NT2/D1 (cell line): ENCODE results near the gene SKOR2.
"Not testable (repeated sequence)": the region's sequence is repeated elsewhere in the genome, so short reads cannot be mapped to it uniquely, and the experiment has no call there.

Experiments used
- DNase-seq: peaks from one replicate; pipeline ENCODE4 v3.0.0-alpha.2; 2011; ENCODE audit warnings: low read depth, low spot score
- H3K27me3 ChIP-seq: 2 replicates; pipeline ENCODE4 v1.6.0; 2011; ENCODE audit warnings: mild to moderate bottlenecking; ENCODE audit not compliant: insufficient read length, insufficient read depth
- H3K36me3 ChIP-seq: 2 replicates; pipeline ENCODE4 v1.6.1; 2011; ENCODE audit warnings: mild to moderate bottlenecking, low read length, mixed read lengths; ENCODE audit not compliant: insufficient read depth, insufficient read length
- H3K4me1 ChIP-seq: 2 replicates; pipeline ENCODE4 v1.5.1; 2011; ENCODE audit not compliant: insufficient read depth, insufficient read length
- H3K4me3 ChIP-seq: 2 replicates; pipeline ENCODE4 v1.5.1; 2011; ENCODE audit warnings: low read depth; ENCODE audit not compliant: insufficient read length
- H3K9ac ChIP-seq: 2 replicates; pipeline ENCODE4 v1.6.0; 2011; ENCODE audit warnings: low read depth; ENCODE audit not compliant: insufficient read length
- H3K9me3 ChIP-seq: 2 replicates; pipeline ENCODE4 v1.5.1; 2011; ENCODE audit warnings: mild to moderate bottlenecking, low read length; ENCODE audit not compliant: insufficient read depth
- SUZ12 ChIP-seq: IDR thresholded peaks from 2 replicates; pipeline ENCODE4 v1.6.1; 2011; ENCODE audit not compliant: insufficient read length, insufficient read depth; ENCODE audit errors: extremely low read depth
- YY1 ChIP-seq: IDR thresholded peaks from 2 replicates; pipeline ENCODE4 v1.6.1; 2011; ENCODE audit not compliant: insufficient read length, insufficient read depth
- ZNF274 ChIP-seq: IDR thresholded peaks from 2 replicates; pipeline ENCODE4 v1.6.1; 2011; ENCODE audit warnings: mild to moderate bottlenecking, low read depth, low read length

Gene SKOR2

DNA sequence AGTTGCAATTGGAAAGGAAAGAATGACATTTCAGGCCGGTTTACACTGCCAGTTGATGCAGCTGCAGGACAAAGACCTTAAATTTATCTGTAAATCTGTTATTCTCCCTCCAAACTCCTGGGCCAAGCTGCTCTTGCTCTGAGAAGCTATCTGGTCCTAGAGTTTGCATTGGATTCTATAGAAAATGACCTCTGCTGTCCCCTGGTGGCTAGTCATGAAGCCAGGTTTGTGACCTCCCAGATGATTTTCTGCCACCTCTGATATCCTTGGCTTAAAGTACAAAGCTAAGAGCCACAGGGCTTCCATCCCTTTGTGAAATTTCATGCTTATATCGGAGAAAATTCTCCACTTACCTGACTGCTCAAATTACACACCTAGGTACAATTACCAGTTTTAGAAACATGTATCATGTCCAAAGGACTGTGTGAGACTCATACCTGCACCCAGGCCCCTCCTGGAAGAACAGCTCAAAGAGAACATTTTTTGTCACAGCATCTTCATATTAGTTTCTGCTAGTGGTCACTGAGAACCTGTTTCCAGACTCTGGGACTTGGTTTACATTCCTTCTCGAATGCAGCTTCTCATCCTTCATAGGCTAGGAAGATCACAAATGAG lies 46.4 kb downstream of the SKOR2 start:
- DNase-seq: peak; percentile 33
- Histone ChIP-seq H3K9me3 (no peaks in the 10 kb centered on the region), H3K4me1 (no peaks in the 10 kb centered on the region), H3K9ac (no peak overlapping the region), H3K4me3 (no peak overlapping the region), H3K27me3 (no peaks in the 10 kb centered on the region), H3K36me3 (no peaks in the 10 kb centered on the region)
- TF ChIP-seq SUZ12 (no peak), YY1 (no peak), ZNF274 (no peak)

DNA sequence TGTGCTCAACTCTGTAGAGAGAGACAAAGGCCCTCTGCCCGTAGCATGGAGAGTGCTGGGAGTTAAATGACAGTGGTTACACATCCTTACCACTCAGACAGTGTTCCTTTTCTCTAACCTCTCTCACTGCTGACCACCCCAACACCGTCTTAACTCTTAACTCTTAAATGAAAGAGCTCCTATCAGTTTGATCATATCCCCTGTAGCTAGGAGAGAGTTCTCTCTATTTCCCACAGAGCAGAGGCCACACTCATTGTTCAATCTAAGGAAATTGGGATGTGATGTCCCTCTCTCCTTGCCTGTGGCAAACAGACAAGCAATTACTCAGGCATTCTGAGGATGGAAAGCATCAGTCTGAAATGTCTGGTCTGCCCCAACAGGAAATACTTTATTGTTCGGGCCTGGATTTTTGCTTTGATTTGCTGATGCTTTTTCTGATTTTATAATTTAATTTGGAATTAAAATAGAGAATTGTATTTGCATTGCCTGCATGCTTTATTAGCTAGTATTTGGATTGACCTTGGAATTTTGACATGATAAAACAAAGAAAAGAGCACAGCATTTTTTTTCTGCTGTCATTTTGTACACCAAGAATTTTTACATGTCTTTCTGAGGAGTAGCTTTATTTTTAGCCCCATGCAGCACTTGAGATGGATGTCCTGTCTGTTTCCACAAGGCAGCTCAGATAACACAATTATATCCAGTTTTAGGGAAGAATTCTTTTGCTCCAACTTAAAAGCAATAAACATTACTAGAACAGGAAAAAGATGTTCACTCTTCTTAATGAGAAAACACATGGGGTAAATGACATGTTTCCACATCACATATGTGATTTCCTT lies 47.6 kb downstream of the SKOR2 start:
- DNase-seq: no peak
- H3K36me3 ChIP-seq: no peaks in the 10 kb centered on the region
- no peaks in the 10 kb centered on the region for H3K27me3 ChIP-seq
- no peak overlapping the region for H3K4me3 ChIP-seq
- no peaks in the 10 kb centered on the region for H3K4me1 ChIP-seq
- no peak overlapping the region for H3K9ac ChIP-seq
- TF ChIP-seq SUZ12 (no peak), ZNF274 (no peak), YY1 (no peak)
- H3K9me3 ChIP-seq: no peaks in the 10 kb centered on the region

DNA sequence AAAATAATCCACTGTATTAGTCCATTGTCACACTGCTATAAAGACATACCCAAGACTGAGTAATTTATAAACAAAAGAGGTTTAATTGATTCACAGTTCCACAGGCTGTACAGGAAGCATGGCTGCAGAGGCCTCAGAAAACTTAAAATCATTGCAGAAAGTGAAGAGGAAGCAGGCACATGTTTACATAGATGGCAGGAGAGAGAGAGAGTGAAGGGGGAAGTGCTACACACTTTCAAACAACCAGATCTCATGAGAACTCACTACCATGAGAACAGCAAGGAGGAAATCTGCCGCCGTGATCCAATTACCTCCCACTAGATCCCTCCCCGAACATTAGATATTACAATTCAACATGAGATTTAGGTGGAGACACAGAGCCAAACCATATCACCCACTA lies 55.5 kb downstream of the SKOR2 start:
- not testable (repeated sequence) for DNase-seq, H3K4me1 ChIP-seq, H3K9me3 ChIP-seq, H3K9ac ChIP-seq, H3K27me3 ChIP-seq, H3K36me3 ChIP-seq, H3K4me3 ChIP-seq

DNA sequence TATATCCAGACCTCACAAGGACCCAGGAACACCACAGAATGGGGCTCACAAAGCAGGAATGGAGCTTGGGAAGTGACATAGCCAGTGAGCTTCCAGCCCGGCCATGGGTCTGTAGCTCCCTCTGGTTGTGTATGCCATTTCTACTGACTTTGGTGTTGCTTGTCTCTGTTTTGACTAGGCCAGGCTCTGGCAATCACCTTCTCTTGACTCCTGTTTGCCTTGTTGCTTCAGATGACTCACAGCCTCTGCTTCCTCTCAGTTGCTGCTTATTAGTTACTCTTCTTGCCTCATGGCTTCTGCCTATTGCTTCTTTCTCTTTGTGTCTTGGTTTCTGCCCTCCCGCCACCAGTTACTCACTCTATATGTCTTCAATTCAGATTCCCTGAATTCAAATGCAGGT lies 59.5 kb downstream of the SKOR2 start:
- Histone ChIP-seq H3K36me3 (no peaks in the 10 kb centered on the region), H3K27me3 (no peaks in the 10 kb centered on the region), H3K4me3 (no peak overlapping the region), H3K9me3 (no peaks in the 10 kb centered on the region), H3K4me1 (no peaks in the 10 kb centered on the region), H3K9ac (no peak overlapping the region)
- DNase-seq: no peak
- no peak for TF ChIP-seq SUZ12
- no peak for TF ChIP-seq YY1
- no peak for TF ChIP-seq ZNF274

DNA sequence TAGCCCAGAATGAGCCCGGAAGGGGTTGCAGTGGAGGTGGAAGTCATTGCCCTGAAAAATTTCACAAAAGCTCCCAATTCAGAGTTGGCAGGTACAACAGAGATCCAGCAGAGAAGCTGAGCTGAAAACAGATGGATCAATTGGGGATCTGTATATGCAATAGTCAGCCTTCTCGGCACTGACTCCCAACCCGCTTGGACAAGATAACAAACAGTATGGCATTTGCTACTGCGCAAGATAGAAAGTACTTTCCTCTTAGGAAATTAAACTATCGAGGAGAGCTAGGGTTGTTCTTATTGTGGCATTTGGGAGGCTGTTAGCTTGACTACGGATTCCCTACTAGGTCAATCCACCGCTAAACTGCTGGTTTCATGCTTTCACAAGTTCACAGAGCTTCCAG lies 63.7 kb downstream of the SKOR2 start:
- Histone ChIP-seq H3K9me3 (peaks cover 17% of the 10 kb centered on the region), H3K9ac (no peak overlapping the region), H3K36me3 (no peaks in the 10 kb centered on the region), H3K4me3 (no peak overlapping the region), H3K27me3 (no peaks in the 10 kb centered on the region), H3K4me1 (no peaks in the 10 kb centered on the region)
- DNase-seq: no peak
- TF ChIP-seq SUZ12 (no peak), ZNF274 (no peak)

DNA sequence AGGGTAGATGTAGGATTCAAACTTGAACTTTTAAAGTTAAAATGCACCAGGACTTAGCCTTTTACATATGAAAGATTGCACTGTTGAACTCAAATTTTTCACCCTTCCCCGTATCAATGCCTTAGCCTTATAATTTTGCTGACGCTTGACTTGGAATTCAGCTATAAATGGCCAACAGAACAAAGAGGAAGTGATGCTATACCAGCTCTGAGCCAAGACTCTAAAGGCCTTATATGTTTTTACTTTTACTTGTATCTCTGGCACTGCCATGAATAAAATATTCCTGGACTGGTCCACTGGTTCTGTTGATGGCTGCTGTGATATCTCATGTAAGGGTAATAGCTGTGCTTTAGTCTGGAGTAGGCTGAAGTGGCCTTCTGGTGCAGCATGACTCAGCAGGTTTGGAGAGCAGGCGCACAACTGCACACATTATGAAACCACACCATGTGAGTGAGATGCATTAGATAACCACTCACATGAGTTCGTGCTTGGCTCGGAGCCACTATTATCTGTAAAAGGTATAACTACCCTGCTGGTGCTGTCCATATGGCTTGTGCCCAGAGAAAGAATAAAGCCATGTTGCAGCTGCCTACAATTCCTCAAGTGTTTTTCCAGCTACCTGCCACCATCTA lies 66.9 kb downstream of the SKOR2 start:
- H3K36me3 ChIP-seq: no peaks in the 10 kb centered on the region
- no peaks in the 10 kb centered on the region for H3K4me1 ChIP-seq
- peaks cover 17% of the 10 kb centered on the region for H3K9me3 ChIP-seq
- DNase-seq: no peak
- no peaks in the 10 kb centered on the region for H3K27me3 ChIP-seq
- no peak overlapping the region for H3K9ac ChIP-seq
- TF ChIP-seq YY1: no peak
- TF ChIP-seq ZNF274: no peak
- TF ChIP-seq SUZ12: no peak
- H3K4me3 ChIP-seq: no peak overlapping the region

GRCh38 chr18:47182156-47182555 lies 69.3 kb downstream of the SKOR2 start:
- not testable (repeated sequence) for H3K4me1 ChIP-seq, H3K9ac ChIP-seq, H3K36me3 ChIP-seq, H3K4me3 ChIP-seq, H3K27me3 ChIP-seq, DNase-seq
- H3K9me3 ChIP-seq: peaks cover 17% of the 10 kb centered on the region
